Retina (tissue), 1 donor: ENCODE results near the gene RSRP1.

Source experiments
- DNase-seq: peaks from one replicate; pipeline ENCODE4 v3.0.0-alpha.2; 2016

Gene RSRP1

DNA sequence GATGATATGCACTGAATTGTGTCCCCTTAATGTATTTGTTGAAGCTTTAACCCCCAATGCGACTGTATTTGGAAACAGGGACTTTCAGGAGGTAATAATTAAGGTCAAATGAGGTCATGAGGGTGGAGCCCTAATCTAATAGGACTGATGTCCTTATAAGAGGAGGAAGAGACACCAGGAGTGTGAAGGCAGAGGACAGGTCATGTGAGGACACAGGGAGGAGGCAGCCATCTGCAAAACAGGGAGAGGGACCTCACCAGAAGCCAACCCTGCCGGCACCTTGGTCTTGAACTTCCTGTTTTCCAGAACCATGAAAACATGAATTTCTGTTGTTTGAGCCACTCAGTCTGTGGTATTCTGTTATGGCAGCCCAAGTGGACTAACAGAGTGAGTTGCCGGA lies 30.2 kb downstream of the RSRP1 start:
- DNase-seq: no peak

GRCh38 chr1:25216123-25216522 lies 31.1 kb downstream of the RSRP1 start:
- DNase-seq: no peak

- DNase-seq: no peak
These were observed 34.5 kb downstream of the RSRP1 start for GRCh38 chr1:25212725-25213124.

GRCh38 chr1:25210728-25211127 lies 36.5 kb downstream of the RSRP1 start:
- no peak for DNase-seq

- DNase-seq: no peak
These were observed 37.7 kb downstream of the RSRP1 start for GRCh38 chr1:25209516-25209915.

- no peak for DNase-seq
These were observed 38.6 kb downstream of the RSRP1 start for GRCh38 chr1:25208561-25209222.

DNA sequence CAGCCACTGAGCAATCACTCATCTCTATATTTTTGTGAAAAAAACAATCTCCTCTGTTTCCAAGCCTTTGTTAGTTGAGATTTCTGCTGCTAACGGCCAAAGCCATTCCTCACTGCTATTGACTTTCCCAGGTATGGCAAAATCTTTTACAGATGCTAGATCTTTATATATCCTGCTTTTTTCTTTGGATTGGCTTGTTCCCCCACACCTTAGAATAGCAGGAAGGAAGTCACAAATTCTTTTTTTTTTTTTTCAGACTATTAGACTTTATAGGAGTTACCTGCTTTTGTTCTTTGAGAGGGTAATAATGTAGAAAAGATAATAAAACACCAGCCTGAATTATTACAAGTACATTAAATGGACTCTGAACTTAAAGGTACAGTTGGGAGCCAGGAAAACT lies 39.2 kb downstream of the RSRP1 start:
- no peak for DNase-seq

DNA sequence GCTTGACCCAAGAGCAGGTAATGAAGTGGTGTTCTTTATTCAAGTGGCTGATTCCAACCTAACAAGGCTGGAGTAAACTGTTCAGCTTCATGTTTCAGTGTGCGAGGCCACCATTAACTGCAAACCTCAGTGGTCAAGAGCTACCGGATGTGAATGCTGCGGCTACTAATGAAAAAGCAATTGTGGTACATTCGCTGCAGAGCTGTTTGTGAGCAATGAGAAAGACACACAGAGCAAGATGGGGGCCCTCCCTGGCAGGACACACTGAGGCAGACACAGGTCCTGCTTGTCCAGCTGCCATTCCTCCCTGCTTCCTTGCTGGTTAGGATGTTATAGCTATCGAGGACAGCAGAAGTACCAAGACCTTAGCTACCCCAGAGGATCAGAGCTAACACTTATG lies 41.1 kb downstream of the RSRP1 start:
- DNase-seq: no peak

DNA sequence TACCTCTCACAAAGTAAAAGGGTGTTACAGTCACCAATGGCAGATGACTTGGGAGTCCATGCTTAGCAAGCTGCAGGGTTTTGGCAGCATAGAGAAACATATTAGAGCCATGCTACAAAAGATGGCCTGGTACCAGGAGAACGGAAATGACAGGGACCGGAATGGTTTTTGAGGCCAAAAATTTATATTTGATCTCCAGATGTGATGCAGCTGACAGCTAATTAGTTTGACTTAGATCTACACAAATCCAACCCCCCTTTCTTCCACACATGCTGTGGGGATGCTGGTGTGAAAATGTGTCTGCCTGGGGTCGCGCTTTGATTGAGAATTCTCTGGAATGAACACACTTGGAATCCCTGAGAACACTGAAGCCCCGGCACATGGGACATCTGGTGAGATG lies 41.5 kb downstream of the RSRP1 start:
- no peak for DNase-seq

DNA sequence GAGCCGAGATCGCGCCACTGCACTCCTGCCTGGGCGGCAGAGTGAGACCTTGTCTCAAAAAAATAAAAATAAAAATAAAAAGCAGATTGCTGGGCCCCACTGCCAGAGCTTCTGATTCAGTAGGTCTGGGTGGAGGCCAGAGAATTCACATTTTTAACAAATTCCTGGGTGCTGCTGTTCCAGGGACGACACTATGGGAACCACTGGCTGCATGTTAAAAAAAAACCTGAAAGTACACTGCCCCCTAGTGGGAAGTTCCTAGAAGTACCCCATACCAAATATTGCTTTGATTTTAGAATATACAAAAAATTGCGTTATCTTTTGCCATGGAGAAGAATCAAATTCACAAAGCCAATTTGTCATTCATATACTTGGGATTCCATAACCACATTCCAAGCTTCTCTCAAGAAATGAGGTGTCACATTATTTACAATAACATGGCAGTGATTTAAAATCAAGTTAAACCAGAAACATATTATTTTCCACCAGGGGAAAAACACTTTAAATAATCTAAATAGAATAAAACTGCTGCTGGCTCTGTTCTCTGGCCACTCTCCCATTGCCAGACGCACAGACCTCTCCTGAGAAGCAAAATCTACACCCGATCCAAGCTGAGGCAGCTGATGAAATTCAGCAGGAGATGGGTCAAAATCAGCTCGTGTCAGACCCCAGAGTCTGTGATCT lies 42.3 kb downstream of the RSRP1 start:
- peak; percentile 68 for DNase-seq

DNA sequence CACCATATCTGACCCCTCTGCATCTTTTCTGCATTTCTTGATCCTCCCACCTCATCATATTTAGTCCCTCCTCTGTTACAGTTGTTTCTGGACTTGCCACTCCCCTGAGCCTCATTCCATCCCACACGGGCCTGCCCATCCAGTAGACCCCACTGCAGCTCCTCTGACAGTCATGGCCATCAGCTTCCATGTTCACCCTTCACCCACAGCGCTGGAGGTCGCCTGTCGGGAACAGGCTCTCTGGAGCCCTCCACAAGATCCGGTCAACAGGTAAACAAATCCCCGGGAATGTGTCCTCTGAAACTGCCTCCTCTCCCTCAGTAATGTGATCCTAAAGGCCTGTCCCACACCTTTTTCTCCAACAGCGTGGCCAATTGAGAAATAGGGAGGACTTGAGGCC lies 46.2 kb downstream of the RSRP1 start:
- DNase-seq: no peak

DNA sequence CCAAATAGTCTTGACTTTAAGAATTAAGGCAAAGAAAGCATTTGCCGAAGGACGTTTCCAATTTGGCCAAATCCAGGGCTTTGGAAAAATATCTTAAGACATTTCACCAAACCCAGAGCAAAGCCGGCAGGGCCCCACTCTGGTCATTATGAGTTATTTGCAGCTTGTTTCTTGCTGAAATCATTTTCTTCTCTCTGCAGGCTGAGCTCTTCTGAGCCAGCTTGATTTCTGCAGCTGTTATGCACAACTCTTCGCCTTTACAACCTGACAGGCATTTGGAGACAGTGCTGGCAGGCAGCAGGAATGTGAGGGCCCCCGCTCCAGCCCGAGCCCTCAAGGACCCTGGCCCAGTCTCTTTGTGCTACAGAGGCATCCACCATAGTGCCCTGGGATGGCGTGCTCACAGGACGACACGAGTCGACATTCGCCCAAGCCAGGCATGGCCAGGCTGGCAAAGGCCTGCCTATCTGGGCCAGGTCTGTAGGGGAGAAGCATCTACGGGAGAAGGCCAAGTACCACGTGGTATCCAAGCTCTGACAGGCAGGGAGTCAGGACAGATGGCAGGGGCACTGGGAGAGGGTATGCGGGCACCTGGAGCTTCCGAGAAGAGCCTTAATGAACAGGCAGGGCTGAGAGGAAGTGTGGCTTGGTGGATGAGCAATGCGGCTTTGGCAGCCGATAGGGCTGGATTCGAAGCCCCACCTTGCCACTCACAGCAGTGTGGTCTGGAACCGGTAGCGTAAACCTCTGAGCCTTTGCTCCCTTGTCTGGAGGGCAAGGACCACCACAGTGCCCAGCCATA lies 47.2 kb downstream of the RSRP1 start:
- no peak for DNase-seq

GRCh38 chr1:25198663-25199252 lies 48.5 kb downstream of the RSRP1 start:
- DNase-seq: peak; percentile 58

DNA sequence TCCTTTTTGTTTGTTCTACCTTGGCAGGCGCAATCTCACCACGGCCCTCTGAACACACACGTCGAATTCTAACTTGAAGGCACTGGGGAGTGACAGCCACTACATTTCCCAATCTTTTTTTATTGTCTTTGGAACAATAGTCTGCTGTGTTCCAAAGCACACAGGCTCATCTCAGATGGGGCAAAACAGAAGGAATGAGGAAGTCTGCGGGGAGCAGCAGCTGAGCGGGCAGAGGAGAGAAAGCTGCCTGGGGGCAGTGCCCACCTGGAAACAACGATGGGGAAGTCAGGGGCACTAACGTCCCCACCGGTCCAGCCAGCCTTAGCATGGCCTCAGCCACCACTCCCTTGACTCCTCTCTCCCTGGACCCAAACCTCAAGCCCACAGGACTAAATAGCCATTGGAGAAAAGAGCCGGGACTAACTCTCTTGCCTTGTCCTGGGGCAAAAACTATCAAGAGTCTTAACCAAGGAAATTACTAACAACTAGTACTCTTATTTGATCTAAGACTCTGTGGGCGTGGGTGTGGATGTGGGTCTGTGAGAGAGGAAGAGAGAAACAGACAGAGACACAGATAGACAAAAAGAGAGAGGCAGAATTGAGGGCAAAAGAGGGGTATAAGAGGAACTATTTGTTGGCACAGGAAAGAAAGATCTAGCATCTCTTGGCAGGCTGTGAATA lies 49.1 kb downstream of the RSRP1 start:
- DNase-seq: peak; percentile 46

- DNase-seq: peak; percentile 49
These were observed 49.8 kb downstream of the RSRP1 start for GRCh38 chr1:25197235-25197975.

- DNase-seq: no peak
These were observed 50.4 kb downstream of the RSRP1 start for GRCh38 chr1:25196830-25197229.

GRCh38 chr1:25195835-25196234 lies 51.4 kb downstream of the RSRP1 start:
- no peak for DNase-seq

- DNase-seq: no peak
These were observed 52.7 kb downstream of the RSRP1 start for GRCh38 chr1:25194572-25195020.

GRCh38 chr1:25194054-25194453 lies 53.2 kb downstream of the RSRP1 start:
- DNase-seq: no peak

DNA sequence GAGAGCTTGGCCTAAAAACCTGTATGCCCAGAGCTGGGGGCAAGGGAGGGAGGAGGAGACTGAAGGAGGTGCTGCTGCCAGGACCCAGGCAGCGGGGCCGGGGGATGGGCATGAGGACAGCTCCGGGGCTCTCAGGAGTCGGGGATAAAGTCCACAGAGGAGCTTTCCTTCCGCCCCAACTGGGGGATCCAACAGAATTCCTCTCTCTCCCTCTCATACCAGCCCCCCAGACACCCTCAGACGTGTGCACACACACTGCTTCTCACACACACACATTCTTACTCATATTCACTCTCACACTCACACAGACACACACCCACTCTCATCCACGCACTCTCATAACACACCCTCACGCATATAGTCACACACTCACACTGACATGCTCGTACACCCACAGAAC lies 54.0 kb downstream of the RSRP1 start:
- DNase-seq: no peak
